Measurements from ENCODE around the gene SCNM1.
A peak's percentile ranks its signal among the peaks of the same experiment; 100 is the strongest.
"Not testable (repeated sequence)": the region's sequence is repeated elsewhere in the genome, so short reads cannot be mapped to it uniquely, and the experiment has no call there.

The SCNM1 gene

GRCh38 chr1:151147132-151147503 is 18.8 kb upstream of the SCNM1 start:
- no peak for DNase-seq

- no peak for DNase-seq
These were observed 18.3 kb upstream of the SCNM1 start for GRCh38 chr1:151147665-151148064.

DNA sequence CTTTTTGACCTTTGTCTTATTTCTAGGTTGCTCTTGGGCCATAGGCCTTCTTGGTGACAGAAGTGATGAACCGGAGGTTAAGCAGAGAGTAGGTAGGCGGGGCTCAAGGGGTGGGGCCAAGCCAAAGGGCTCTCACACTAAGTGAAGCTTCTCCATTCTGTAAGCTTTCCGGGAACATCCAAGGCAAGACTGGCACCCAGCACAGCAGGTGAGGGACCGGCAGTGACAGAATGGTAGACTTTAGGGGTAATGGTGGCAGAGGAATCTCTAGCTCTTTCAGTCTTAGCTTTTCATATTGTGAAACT is 9.5 kb upstream of the SCNM1 start, which contains the start of gene TNFAIP8L2:
TNFAIP8L2 (plus strand) TSS at position 135 of the 305 bp plus-strand sequence. CDS start 2,049 bp downstream, outside the sequence.
- DNase-seq = peak; percentile 79 to 82

GRCh38 chr1:151157067-151157531 is 8.8 kb upstream of the SCNM1 start:
- peak; percentile 54 to 72 for DNase-seq

GRCh38 chr1:151158326-151158725 is 7.6 kb upstream of the SCNM1 start:
- DNase-seq = no peak

DNA sequence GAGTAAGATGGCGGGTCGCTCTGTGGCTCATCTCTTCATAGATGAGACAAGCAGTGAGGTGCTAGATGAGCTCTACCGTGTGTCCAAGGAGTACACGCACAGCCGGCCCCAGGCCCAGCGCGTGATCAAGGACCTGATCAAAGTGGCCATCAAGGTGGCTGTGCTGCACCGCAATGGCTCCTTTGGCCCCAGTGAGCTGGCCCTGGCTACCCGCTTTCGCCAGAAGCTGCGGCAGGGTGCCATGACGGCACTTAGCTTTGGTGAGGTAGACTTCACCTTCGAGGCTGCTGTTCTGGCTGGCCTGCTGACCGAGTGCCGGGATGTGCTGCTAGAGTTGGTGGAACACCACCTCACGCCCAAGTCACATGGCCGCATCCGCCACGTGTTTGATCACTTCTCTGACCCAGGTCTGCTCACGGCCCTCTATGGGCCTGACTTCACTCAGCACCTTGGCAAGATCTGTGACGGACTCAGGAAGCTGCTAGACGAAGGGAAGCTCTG is 7.1 kb upstream of the SCNM1 start:
- DNase-seq = no peak

GRCh38 chr1:151159373-151159772 is 6.6 kb upstream of the SCNM1 start:
- no peak for DNase-seq

GRCh38 chr1:151164732-151165280 is 1.1 kb upstream of the SCNM1 start:
- no peak for DNase-seq

DNA sequence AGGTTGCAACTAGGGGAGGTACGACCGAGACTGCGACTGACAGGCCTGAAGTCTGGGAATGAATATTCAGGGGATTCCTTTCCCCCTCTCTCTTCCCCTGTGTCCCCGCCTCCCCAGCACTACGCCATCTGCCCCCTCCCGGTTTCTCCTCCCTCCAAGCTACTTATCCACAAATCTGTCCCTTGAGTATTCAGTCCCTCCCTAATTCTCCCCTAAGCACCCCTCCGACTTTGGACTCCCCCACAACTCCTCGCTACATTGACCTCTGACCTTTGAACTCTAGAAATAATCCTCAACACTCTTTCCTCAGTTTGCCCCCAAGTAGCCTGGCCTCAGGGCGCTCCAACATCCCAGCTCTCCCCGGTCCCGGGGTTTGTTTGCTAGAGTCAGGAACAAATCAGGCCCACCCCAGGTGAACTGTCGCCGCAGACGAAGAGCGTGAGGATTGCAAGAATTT is 635 bp upstream of the SCNM1 start:
- DNase-seq = no peak

DNA sequence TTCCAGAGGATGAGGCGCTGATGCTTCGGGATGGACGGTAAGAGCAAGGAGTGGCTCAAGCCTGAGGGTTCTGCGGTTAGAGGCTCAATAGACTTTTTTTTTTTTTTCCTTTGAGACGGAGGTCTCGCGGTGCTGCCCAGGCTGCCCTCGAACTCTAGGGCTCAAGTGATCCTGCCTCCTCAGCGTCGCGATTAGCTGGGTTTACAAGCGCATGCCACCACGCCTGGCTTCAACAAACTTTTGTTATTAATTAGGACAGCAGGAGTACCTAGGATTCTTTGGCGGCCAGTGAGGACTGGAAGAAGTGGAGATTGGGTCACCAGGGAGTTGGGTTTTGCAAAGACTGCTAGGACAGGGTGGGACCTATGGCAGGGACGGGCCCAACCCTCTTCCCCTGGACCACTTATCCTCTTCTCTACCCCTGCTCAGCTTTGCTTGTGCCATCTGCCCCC is 587 bp downstream of the SCNM1 start:
- DNase-seq = no peak

GRCh38 chr1:151167116-151167515 is 1.2 kb downstream of the SCNM1 start:
- DNase-seq = no peak

DNA sequence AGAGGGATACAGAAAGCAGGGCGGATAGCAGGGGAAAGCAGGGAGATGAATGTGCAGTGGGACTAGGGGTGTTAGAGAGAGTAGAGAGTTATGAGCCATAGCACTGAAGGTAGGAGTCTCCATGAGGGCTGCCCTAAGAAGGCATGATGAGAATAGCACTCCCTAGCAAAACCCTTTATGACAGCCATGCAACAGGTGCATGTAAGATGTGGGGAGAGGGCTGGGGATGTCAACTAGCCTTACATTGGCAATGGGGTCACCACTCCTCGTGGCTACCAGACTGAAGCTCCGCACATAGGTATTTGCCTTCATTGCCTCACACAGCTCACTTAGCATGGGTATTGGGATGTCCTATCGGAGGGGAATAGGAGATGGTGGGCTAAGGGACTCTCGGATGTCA is 5.2 kb downstream of the SCNM1 start:
- DNase-seq = no peak

DNA sequence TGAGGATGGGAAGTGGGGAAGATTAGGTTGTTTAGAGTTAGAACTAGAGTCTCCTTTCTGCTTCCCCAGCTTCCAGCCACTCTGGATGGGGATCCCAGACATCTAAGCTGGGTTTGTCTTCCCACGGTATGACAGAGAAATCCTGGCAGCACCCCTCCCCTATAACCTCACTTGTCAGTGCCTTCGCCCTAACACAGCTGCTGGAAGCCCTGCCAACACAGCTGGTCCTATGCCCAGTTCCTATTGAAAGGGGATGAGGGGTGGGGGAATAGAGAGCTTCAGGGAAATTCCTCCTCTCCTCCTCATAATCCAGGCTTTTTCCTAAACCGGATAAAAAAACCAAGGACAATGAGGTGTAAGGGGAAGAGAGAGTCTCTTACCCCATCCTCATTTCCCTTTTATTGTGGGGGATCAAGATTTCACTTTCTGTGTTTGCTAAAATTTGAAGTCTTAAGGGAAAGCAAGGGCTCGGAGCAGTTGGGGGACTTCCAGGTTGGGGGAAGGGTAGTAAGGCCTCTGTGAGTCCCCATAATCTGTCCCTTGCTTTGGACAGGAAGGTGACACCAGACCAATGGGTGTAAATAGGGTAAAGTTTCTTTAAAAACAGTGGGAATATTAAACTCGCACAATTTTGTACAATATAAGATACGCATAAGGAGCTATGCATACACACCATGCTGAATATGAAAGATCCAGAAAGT is 9.2 kb downstream of the SCNM1 start:
- DNase-seq = no peak

GRCh38 chr1:151175863-151176262 is 9.9 kb downstream of the SCNM1 start, which contains the start of gene TMOD4:
Gene TMOD4 (minus strand): TSS chr1:151175981. CDS start chr1:151174875, 1,106 bp downstream.
- no peak for DNase-seq

GRCh38 chr1:151176514-151177045 is 10.6 kb downstream of the SCNM1 start:
- DNase-seq = no peak

DNA sequence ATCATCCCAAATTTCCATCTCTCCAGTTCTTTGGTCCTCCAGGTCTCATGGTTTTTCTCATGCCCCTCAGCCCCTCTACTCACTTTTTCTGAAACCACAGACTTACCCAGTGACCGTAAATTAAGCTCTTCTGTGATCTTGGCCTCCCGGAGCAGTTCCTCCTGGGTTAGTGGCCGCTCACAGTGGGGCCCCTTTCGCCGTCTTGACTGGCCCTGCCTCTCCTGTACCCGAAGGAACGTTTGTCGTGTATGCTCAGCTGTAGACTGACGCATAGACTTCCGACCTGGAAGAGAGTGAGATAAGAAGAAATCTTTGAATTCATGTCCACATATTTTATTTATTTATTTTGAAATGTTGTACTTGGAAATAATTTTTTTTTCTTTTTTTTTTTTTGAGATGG is 18.3 kb downstream of the SCNM1 start:
- DNase-seq = no peak

- no peak for DNase-seq
These were observed 21.3 kb downstream of the SCNM1 start for GRCh38 chr1:151187205-151187604.

- DNase-seq = not testable (repeated sequence)
These were observed 22.7 kb downstream of the SCNM1 start for GRCh38 chr1:151188667-151189066.

DNA sequence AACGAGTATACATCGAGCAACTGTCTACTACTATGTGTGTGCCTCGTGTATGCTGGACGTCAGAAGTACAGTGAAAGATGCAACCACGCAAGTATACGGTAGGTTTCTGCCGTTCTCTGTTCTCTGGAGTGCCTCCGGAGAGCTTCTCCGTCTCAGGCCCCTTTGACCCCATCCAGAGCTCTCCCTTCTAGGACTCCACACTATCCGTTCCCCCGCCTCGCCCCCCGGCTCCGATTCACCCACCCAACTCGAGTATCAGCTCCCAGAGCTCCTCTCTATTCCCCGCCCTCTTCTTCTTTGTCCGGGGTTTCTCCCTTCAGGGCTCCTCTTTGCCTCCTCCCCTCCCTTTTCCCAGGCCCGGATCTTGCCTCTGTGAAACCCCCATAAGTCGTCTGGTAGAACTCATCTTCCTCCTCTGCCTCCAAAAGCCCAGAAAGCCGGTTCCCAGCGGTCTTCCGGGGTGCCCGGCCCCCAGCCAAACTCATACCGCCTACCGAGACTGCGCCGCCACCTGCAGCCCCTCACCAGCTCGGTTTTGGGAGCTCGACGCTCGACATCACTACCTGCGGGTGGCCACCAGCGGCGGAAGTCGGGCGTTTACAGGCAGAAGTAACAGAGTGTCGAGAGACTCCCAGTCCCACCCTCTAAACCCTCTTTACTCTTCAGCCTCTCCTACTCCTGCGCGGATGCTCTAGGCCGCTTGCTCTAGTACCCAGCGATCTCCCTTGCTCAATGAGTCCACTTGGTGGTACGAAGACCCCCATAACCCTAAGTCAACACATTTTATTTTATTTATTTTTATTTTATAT is 23.9 kb downstream of the SCNM1 start, which contains the start of gene VPS72:
VPS72 (minus strand) TSS at position 561 of the 809 bp plus-strand sequence; CDS start at position 485, 76 bp downstream.
- peak; percentile 81 to 88 for DNase-seq

DNA sequence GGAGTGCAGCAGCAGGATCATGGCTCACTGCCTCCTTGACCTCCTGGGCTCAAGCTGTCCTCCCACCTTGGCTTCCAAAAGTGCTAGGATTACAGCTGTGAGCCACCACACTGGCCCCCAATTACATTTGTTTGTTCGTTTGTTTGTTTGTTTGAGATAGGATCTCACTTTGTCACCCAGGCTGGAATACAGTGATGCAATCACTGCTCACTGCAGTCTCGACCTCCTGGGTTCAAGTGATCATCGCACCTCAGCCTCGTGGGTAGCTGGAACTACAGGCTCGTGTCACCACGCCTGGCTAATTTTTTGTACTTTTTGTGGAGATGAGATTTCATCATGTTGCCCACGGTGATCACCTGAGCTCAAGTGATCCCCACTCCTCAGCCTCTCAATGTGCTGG is 26.1 kb downstream of the SCNM1 start:
- DNase-seq = no peak

- DNase-seq = no peak
These were observed 27.4 kb downstream of the SCNM1 start for GRCh38 chr1:151193304-151193703.

- no peak for DNase-seq
These were observed 27.9 kb downstream of the SCNM1 start for GRCh38 chr1:151193856-151194255.

Data from CD4-positive, alpha-beta T cell treated with Interferon alpha-2 for 1 hour (primary cell).